OCI-LY1 (cell line): ENCODE data around the gene MGAT5B.

Experiments used
- H2AFZ ChIP-seq: fragments of 200-600 bp; sonication (generic), shearing (Covaris generic); 2 replicates; pipeline ENCODE4 v1.6.0; 2014; ENCODE audit warnings: antibody characterized with exemption, mild to moderate bottlenecking, low read length
- H3F3A ChIP-seq: fragments of 200-600 bp; sonication (generic), shearing (Covaris generic); 2 replicates; pipeline ENCODE4 v1.6.0; 2014; ENCODE audit warnings: mild to moderate bottlenecking, antibody characterized with exemption, low read length, moderate library complexity; ENCODE audit not compliant: insufficient read depth
- H3K27ac ChIP-seq: fragments of 200-600 bp; sonication (generic); 2 replicates; pipeline ENCODE4 v1.5.1; 2014; ENCODE audit warnings: low read length, mixed run types, mild to moderate bottlenecking, low read depth; ENCODE audit not compliant: poor library complexity, severe bottlenecking
- H3K27me3 ChIP-seq: fragments of 200-600 bp; sonication (generic); 2 replicates; pipeline ENCODE4 v1.6.0; 2014; ENCODE audit warnings: antibody characterized with exemption, mild to moderate bottlenecking, low read length, moderate library complexity; ENCODE audit not compliant: insufficient read depth
- H3K36me3 ChIP-seq: fragments of 200-600 bp; sonication (generic); 2 replicates; pipeline ENCODE4 v1.6.1; 2014; ENCODE audit warnings: mild to moderate bottlenecking, antibody characterized with exemption, low read length, moderate library complexity, mixed read lengths; ENCODE audit not compliant: insufficient read depth
- H3K4me1 ChIP-seq: fragments of 200-600 bp; sonication (generic); 2 replicates; pipeline ENCODE4 v1.5.1; 2014; ENCODE audit warnings: mild to moderate bottlenecking, low read length, moderate library complexity; ENCODE audit not compliant: insufficient read depth, severe bottlenecking
- H3K4me2 ChIP-seq: fragments of 200-600 bp; sonication (generic), shearing (Covaris generic); 2 replicates; pipeline ENCODE4 v1.6.1; 2014; ENCODE audit warnings: low read length
- H3K4me3 ChIP-seq: fragments of 200-600 bp; sonication (generic); 2 replicates; pipeline ENCODE4 v1.5.1; 2014; ENCODE audit warnings: low read length, low read depth, mild to moderate bottlenecking, mixed read lengths; ENCODE audit not compliant: poor library complexity, severe bottlenecking
- H3K79me2 ChIP-seq: fragments of 200-600 bp; shearing (Covaris generic); 2 replicates; pipeline ENCODE4 v1.6.1; 2016; ENCODE audit warnings: mixed run types, low read length, mixed read lengths; ENCODE audit not compliant: insufficient read depth
- H3K9ac ChIP-seq: fragments of 200-600 bp; sonication (generic), shearing (Covaris generic); 2 replicates; pipeline ENCODE4 v1.6.1; 2014; ENCODE audit warnings: mild to moderate bottlenecking, low read length, mixed read lengths
- H3K9me2 ChIP-seq: fragments of 200-600 bp; sonication (generic), shearing (Covaris generic); 2 replicates; pipeline ENCODE4 v1.6.1; 2014; ENCODE audit warnings: low read depth, mild to moderate bottlenecking, low read length, mixed read lengths
- H3K9me3 ChIP-seq: fragments of 200-600 bp; shearing (Covaris generic); 2 replicates; pipeline ENCODE4 v1.6.1; 2014; ENCODE audit warnings: low read length, mixed read lengths
- H4K20me1 ChIP-seq: fragments of 200-600 bp; sonication (generic), shearing (Covaris generic); 2 replicates; pipeline ENCODE4 v1.6.0; 2016; ENCODE audit warnings: mild to moderate bottlenecking, low read length; ENCODE audit not compliant: insufficient read depth
- EZH2 ChIP-seq: fragments of 200-600 bp; sonication (generic), shearing (Covaris generic); IDR thresholded peaks from 2 replicates; pipeline ENCODE4 v1.8.0; 2017; ENCODE audit warnings: borderline replicate concordance, mixed run types, mild to moderate bottlenecking, antibody characterized with exemption, low read length, moderate library complexity, mixed read lengths
- TF ChIP-seq, protein P1 (sequence below): fragments of 200-600 bp; sonication (generic), shearing (Covaris generic); IDR thresholded peaks from 2 replicates; pipeline ENCODE4 v1.5.1; 2017; ENCODE audit warnings: mild to moderate bottlenecking, antibody characterized with exemption, low read length, moderate library complexity, mixed read lengths

Gene MGAT5B

GRCh38 chr17:76903631-76904030, 35.4 kb downstream of the MGAT5B start:
- no peaks in the 10 kb centered on the region for H3F3A ChIP-seq
- no peak overlapping the region for H3K4me3 ChIP-seq
- no peak overlapping the region for H3K4me2 ChIP-seq
- H4K20me1 ChIP-seq, result no peaks in the 10 kb centered on the region
- peaks cover 6% of the 10 kb centered on the region for H3K27me3 ChIP-seq
- H3K9ac ChIP-seq, result no peak overlapping the region
- no peak overlapping the region for H3K27ac ChIP-seq
- no peaks in the 10 kb centered on the region for H3K4me1 ChIP-seq
- no peaks in the 10 kb centered on the region for H3K79me2 ChIP-seq
- no peak overlapping the region for H2AFZ ChIP-seq
- no peaks in the 10 kb centered on the region for H3K9me2 ChIP-seq
- TF ChIP-seq EZH2, result no peak
- TF ChIP-seq, protein P1, sequence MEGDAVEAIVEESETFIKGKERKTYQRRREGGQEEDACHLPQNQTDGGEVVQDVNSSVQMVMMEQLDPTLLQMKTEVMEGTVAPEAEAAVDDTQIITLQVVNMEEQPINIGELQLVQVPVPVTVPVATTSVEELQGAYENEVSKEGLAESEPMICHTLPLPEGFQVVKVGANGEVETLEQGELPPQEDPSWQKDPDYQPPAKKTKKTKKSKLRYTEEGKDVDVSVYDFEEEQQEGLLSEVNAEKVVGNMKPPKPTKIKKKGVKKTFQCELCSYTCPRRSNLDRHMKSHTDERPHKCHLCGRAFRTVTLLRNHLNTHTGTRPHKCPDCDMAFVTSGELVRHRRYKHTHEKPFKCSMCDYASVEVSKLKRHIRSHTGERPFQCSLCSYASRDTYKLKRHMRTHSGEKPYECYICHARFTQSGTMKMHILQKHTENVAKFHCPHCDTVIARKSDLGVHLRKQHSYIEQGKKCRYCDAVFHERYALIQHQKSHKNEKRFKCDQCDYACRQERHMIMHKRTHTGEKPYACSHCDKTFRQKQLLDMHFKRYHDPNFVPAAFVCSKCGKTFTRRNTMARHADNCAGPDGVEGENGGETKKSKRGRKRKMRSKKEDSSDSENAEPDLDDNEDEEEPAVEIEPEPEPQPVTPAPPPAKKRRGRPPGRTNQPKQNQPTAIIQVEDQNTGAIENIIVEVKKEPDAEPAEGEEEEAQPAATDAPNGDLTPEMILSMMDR, result no peak
- no peaks in the 10 kb centered on the region for H3K36me3 ChIP-seq
- H3K9me3 ChIP-seq, result no peaks in the 10 kb centered on the region

DNA sequence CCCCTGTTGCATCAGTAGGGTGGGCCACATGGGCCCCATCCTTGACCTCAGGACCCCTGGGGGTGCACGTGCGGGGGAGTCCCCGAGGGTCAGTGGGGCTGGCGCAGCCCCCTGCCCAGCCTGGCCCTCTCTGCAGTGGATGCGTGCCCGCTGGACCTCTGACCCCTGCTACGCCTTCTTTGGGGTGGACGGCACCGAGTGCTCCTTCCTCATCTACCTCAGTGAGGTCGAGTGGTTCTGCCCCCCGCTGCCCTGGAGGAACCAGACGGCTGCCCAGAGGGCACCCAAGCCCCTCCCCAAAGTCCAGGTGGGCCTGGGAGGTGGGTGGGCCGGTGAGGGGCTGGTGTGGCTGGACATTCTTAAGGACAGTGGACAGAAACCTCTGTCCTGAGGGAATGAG, 35.9 kb downstream of the MGAT5B start:
- Histone ChIP-seq H3F3A (no peaks in the 10 kb centered on the region), H3K79me2 (no peaks in the 10 kb centered on the region), H3K27ac (no peak overlapping the region), H3K4me2 (no peak overlapping the region), H3K36me3 (no peaks in the 10 kb centered on the region), H4K20me1 (no peaks in the 10 kb centered on the region), H3K4me1 (no peaks in the 10 kb centered on the region), H3K9me2 (no peaks in the 10 kb centered on the region), H3K4me3 (no peak overlapping the region), H2AFZ (no peak overlapping the region), H3K9ac (no peak overlapping the region), H3K9me3 (no peaks in the 10 kb centered on the region), H3K27me3 (peaks cover 6% of the 10 kb centered on the region)
- TF ChIP-seq, protein P1, result no peak
- no peak for TF ChIP-seq EZH2

GRCh38 chr17:76905036-76905435, 36.8 kb downstream of the MGAT5B start:
- H4K20me1 ChIP-seq, result no peaks in the 10 kb centered on the region
- no peak for TF ChIP-seq EZH2
- TF ChIP-seq, protein P1, result no peak
- H3K27ac ChIP-seq, result no peak overlapping the region
- H3K27me3 ChIP-seq, result peaks cover 6% of the 10 kb centered on the region
- H3F3A ChIP-seq, result no peaks in the 10 kb centered on the region
- H3K79me2 ChIP-seq, result no peaks in the 10 kb centered on the region
- no peak overlapping the region for H3K4me2 ChIP-seq
- H3K9me3 ChIP-seq, result no peaks in the 10 kb centered on the region
- H3K9ac ChIP-seq, result no peak overlapping the region
- no peaks in the 10 kb centered on the region for H3K9me2 ChIP-seq
- H3K4me1 ChIP-seq, result no peaks in the 10 kb centered on the region
- H3K36me3 ChIP-seq, result no peaks in the 10 kb centered on the region
- H3K4me3 ChIP-seq, result no peak overlapping the region
- no peak overlapping the region for H2AFZ ChIP-seq
